GM18502 (cell line): ENCODE data around the gene TXNDC9.
A peak's percentile ranks its signal among the peaks of the same experiment; 100 is the strongest.
"Not testable (repeated sequence)": the region's sequence is repeated elsewhere in the genome, so short reads cannot be mapped to it uniquely, and the experiment has no call there.

Source experiments
- ATAC-seq: cut with Tn5 transposase; IDR thresholded peaks from one replicate; pipeline ENCODE4 v1.9.1; 2021; ENCODE audit warnings: mild to moderate bottlenecking; ENCODE audit not compliant: unreplicated experiment, poor library complexity

Gene TXNDC9

GRCh38 chr2:99337113-99338028 lies 1.2 kb upstream of the TXNDC9 start, which contains the start of gene EIF5B:
Gene EIF5B (plus strand): TSS chr2:99337389. CDS start chr2:99337555, 166 bp downstream.
- peak; percentile 61 for ATAC-seq

DNA sequence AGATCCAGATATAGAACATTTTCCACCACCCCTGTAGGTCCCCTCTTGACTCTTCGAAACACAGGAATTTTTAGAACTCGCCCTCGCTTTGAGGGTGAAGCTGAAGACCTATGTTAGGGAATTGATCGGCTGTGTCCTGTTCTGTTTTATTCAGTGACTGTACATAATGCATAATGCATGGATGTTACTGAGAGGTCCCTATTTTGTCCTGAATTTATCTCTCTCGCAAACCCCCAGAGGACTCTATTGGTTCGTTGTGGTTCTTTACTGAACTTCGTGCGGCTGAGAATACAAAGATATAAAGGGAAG lies 625 bp upstream of the TXNDC9 start:
- peak; percentile 14 for ATAC-seq

DNA sequence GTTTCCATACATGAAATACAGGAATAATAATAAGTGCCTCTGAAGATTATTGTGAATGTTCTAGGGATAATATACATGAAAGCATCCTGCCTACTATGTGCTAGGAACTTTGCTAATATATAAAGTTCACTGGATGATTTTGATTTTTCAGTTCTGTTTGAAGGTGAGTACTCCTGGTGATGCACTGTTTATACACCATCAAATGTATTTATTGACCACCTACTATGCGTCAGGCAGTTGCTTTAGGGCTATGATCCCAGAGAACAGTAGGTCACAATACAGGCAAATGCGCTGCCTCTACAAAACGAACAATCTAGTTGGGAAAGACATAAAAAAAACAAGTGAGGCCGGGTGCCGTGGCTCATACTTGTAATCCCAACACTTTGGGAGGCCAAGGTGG lies 10.7 kb downstream of the TXNDC9 start:
- no peak for ATAC-seq

GRCh38 chr2:99317873-99318200 lies 18.3 kb downstream of the TXNDC9 start:
- ATAC-seq, result not testable (repeated sequence)

DNA sequence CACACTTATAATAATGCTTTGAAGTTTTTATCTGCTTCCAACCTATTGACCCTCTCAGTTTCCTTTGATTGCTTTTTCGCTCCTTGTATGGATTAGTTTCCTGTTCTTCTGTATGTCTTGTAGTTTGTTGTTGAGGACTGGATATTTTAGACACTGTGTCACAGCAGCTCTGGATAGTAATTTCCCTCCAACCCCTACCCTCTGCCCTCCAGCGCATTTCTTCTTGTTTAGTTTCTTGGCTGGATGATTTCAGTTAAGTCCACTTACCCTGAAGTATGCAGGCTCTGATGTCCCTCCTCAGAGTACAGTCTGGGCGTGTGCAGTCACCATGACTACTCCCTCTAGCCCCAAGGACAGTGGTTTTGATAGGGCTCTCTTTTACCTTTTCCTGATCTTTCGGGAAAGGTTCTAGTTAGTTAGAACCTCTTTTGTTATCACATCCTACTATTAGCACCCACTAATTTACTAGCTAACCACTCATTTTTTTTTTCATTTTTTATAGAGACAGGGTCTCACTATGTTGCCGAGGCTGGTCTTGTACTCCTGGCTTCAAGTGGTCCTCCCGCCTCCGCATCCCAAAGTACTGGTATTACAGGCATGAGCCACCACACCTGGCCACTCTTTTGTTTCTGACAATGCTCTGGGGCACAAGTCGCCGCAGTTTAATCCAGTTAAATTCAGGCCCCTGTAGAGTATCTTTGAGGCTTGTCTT lies 18.8 kb downstream of the TXNDC9 start:
- no peak for ATAC-seq

DNA sequence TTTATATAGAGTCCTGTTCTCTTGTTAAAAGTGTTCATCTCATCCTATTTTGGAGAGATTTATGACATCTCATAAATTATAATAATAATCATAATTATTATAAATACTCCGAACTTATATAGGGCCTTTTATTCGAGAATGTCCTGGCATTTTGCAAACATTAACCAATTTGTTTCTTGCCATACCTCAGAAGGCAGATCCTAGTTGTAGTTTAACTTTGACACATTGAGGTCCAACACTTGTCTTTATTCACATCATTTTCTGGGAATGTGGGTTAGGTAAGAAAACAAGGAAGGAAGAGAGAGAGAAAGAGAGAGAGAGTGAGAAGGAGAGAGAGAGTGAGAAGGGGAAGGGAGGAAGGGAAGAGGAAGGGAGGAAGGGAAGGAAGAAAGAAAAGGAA lies 35.0 kb downstream of the TXNDC9 start, which contains the start of gene LYG1:
Gene LYG1, minus strand, starts transcription at position 101 of the 400 bp plus-strand sequence. CDS start 5,527 bp downstream, outside the sequence.
- ATAC-seq, result not testable (repeated sequence)

DNA sequence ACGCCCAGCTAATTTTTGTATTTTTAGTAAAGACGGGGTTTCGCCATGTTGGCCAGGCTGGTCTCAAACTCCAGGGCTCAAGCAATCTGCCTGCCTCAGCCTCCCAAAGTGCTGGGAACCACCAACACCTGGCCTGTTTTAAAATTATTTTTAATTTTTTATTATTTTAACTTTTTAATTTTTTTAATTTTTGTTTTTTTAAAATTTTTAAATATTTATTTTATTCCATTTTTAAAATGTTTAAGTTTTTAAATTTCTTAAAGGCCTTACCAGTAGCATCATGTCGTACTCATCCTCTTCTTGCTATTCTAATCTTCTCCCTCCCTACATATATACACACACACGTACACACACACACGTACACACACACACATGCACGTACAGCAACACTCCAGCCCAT lies 36.6 kb downstream of the TXNDC9 start:
- ATAC-seq, result no peak

- ATAC-seq, result no peak
Observed at GRCh38 chr2:99297994-99298393, 38.1 kb downstream of the TXNDC9 start.

DNA sequence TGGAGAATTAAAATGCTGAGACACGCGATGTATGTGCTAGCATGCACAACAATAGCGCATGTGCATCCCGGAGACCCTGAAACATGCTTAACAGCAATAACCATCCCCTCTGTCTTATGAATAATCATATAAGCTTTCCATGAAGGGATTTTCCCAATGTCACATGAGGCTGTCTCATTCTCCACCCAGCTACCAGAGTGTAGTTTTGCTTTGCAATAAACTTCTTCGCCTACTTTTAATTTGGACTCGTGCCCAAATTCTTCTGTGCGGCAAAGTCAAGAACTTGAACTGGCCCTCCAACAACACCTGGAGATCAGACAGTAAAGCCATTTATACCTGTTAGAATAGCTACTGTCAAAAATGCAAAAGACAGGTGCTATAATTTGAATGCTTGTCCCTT lies 50.6 kb downstream of the TXNDC9 start:
- ATAC-seq, result no peak

DNA sequence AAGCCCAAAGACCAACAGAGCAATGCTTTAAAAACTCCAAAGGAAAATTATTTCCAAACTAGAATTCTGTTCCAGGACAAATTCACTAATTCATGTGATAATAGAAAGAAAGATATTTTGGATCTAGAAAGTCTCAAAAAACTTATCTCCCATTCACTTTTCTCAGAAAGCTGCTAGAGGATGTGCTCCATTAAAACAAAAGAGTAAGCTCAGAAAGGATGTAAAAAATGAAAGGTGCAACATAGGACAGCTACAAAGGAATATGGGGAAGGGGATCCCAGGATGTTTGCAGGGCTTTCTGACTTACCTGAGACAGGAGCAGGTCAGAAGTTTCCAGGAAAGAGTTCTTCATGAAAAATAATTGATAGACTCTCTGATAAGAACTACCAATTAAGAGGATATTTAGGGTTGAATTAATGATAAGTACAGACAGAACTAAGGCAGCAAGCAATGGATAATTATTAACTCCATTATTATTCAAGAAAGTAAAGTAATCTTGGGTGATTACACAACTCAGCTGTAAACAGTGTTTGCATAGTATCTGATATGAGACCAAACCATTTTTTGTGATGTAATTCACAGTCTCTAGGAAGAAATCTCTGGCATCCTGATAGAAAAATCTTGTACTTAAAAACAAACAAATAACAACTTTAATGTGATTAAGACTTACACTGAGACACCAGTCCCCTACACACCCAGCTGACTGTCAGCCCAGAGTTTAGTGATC lies 56.0 kb downstream of the TXNDC9 start:
- no peak for ATAC-seq

DNA sequence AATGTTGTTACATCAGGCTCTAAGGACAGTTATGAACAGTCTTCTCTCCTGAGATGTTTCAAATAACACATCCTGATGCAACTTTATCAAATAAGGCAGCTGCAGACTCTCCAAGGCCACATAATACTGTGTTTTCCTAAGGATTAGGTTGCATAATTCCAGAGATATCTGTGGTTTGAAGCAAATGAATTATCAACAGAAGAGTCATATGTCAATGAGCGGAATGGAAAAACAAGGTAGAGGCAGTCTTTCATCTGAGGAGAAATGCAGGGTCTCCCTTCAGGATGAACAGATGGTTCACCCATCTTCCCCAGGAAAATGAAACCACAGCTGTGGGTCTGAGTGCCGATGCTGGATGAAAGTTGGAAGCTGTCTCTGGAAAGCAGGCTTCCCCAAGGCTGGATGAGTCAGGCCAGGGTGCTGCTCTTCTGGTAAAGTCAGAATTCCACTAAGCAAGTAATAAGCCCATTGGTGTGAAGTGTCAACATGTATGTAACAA lies 57.3 kb downstream of the TXNDC9 start:
- ATAC-seq, result no peak

GRCh38 chr2:99278195-99278765 lies 57.9 kb downstream of the TXNDC9 start:
- ATAC-seq, result not testable (repeated sequence)

DNA sequence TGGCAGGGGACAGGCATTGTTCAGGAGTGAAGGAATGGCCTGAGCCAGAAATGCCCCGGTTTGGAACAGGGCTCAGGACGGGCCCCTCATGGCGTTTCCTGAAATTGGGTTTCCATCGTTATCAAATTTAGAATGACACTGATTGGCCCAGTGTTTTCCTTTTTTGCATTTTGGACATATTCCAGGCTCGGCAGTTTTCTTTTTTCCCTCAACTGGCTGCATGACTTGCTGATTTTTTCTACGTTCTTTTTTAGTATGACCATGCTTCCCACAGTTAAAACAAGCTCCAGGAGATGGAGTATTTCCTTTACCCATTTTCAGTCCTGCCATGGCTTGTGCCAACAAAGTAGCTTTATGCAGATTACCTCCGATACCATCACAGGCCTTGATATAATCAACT lies 60.3 kb downstream of the TXNDC9 start:
- no peak for ATAC-seq
